Left ventricle myocardium inferior (tissue), 1 donor: ENCODE data around the gene PKM. TPM values are rescaled to one million over a fixed set of nuclear protein-coding genes. Genes with fewer than 3 reads are reported as not detected.

Source experiments
- DNase-seq: peaks from one replicate; pipeline ENCODE4 v3.0.0-alpha.2; 2020
- H3K27ac ChIP-seq: fragments of 200-600 bp; replicated peaks from 2 replicates; pipeline ENCODE4 v1.8.0; 2021
- H3K27me3 ChIP-seq: fragments of 200-600 bp; 2 replicates; pipeline ENCODE4 v1.8.0; 2021; ENCODE audit warnings: low read depth
- H3K36me3 ChIP-seq: fragments of 200-600 bp; 2 replicates; pipeline ENCODE4 v1.8.0; 2021
- H3K4me1 ChIP-seq: fragments of 200-600 bp; 2 replicates; pipeline ENCODE4 v1.8.0; 2021
- H3K4me3 ChIP-seq: fragments of 200-600 bp; 2 replicates; pipeline ENCODE4 v1.8.0; 2021; ENCODE audit warnings: mild to moderate bottlenecking, moderate library complexity
- H3K9me3 ChIP-seq: fragments of 200-600 bp; replicated peaks from 2 replicates; pipeline ENCODE4 v1.8.0; 2021
- intact Hi-C: fragments of 100-400 bp; cut with micrococcal nuclease; formaldehyde crosslinking; loops from one replicate; pipeline ENCODE4 v1.11.0; 2022
- total RNA-seq: library from RNA; stranded (reverse); fragmentation: NEBNext Ultra II Directional; extraction: Animal tissue kit (Norgen Biotek cat#: 25700); gene quantifications from one replicate; pipeline ENCODE4 v1.2.1, GENCODE V29; 2021
- TF ChIP-seq, protein P1 (sequence below): fragments of 200-600 bp; IDR thresholded peaks from 2 replicates; pipeline ENCODE4 v1.8.0; 2021; ENCODE audit warnings: antibody characterized with exemption, mild to moderate bottlenecking, borderline replicate concordance
- donor health status: DM: no; HTN: yes; CAD: no; lungs with severe emphysema.

The PKM gene
- total RNA-seq, 1 donor from 2014 or later = 1,009 TPM

DNA sequence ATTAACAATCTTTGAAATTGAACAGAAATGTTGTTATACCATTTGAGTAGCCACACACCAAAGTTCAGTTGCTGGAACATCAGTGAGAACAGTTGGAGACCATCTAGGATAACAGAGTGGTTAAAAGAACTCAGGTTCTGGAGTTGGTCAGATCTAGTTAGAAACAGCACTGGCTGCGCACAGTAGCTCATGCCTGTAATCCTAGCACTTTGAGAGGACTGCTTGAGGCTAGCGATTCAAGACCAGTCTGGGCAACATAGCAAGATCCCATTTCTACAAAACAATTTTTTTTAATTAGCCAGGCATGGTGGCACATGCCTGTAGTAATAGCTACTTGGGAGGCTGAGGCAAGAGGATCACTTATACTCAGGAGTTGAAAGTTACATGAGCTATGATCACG, 7.6 kb upstream of the PKM start:
- no peaks in the 10 kb centered on the region for H3K9me3 ChIP-seq
- peaks cover 36% of the 10 kb centered on the region for H3K36me3 ChIP-seq
- no peak overlapping the region for H3K4me3 ChIP-seq
- DNase-seq = no peak
- H3K27ac ChIP-seq = no peak overlapping the region
- H3K4me1 ChIP-seq = no peaks in the 10 kb centered on the region
- H3K27me3 ChIP-seq = no peaks in the 10 kb centered on the region
- TF ChIP-seq, protein P1, sequence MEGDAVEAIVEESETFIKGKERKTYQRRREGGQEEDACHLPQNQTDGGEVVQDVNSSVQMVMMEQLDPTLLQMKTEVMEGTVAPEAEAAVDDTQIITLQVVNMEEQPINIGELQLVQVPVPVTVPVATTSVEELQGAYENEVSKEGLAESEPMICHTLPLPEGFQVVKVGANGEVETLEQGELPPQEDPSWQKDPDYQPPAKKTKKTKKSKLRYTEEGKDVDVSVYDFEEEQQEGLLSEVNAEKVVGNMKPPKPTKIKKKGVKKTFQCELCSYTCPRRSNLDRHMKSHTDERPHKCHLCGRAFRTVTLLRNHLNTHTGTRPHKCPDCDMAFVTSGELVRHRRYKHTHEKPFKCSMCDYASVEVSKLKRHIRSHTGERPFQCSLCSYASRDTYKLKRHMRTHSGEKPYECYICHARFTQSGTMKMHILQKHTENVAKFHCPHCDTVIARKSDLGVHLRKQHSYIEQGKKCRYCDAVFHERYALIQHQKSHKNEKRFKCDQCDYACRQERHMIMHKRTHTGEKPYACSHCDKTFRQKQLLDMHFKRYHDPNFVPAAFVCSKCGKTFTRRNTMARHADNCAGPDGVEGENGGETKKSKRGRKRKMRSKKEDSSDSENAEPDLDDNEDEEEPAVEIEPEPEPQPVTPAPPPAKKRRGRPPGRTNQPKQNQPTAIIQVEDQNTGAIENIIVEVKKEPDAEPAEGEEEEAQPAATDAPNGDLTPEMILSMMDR = no peak
- intact Hi-C loops = no loop called here

DNA sequence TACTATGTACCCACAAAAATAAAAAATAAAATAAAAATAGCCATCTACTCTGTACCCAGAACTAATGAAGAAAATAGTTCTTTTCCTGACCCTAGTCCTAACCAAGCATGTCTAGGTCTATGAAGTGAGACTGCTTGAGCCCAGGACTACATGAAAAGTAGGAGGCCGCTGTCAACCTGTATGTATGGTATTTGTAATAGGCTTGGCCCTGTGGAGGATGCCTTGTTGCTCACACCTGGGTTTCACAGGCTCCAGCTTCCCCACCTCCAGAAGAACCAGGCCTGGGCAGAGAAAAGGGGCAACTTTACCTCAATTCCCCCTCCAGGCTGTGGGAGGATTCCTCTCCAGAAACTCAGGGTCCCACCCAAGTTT, 6.8 kb upstream of the PKM start:
- Histone ChIP-seq H3K27ac (no peak overlapping the region), H3K9me3 (no peaks in the 10 kb centered on the region), H3K4me3 (no peak overlapping the region), H3K27me3 (no peaks in the 10 kb centered on the region), H3K36me3 (peaks cover 28% of the 10 kb centered on the region), H3K4me1 (no peaks in the 10 kb centered on the region)
- TF ChIP-seq, protein P1 = no peak
- intact Hi-C loops = no loop called here
- DNase-seq = no peak

DNA sequence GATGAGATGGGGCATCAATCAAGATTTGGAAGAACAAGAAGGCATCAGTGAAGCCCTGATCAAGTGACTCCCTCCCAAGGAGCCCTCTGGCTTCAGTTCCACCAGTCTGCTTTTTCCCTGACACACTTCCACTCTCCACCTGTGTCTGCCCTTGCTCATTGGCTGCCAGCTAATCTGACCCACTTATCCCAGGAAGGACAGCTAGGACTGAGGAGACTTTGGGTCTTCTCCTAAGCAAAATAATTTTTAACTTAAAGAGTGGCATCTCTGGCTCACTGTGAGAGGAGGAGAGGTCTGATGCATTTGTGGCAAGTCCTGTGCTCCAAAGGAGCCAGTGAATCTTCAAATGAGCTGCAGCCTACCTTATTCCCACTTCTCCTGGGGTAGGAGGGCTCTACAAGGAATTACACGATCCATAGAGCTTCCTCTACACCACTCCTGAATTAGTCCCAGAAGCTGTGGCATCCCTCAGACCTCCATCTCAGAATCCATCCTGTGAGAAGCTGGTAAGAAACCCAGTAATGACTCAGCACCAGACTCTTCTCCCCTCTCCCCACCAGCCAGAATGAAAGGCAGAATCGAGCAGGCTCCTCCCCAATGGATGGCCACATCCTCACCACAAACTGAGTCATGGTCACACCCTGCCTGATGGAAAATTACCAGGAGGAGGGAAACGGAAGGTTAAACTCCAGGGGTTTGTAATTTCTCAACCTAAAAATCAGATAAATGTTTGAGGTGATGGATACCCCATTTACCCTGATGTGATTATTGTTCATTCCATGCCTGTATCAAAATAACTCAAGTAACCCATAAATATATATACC, 6.3 kb upstream of the PKM start:
- Histone ChIP-seq H3K36me3 (peaks cover 22% of the 10 kb centered on the region), H3K4me1 (peaks cover 6% of the 10 kb centered on the region), H3K27me3 (no peaks in the 10 kb centered on the region), H3K27ac (no peak overlapping the region), H3K4me3 (no peak overlapping the region), H3K9me3 (no peaks in the 10 kb centered on the region)
- no peak for DNase-seq
- TF ChIP-seq, protein P1 = no peak
- intact Hi-C loops = no loop called here

DNA sequence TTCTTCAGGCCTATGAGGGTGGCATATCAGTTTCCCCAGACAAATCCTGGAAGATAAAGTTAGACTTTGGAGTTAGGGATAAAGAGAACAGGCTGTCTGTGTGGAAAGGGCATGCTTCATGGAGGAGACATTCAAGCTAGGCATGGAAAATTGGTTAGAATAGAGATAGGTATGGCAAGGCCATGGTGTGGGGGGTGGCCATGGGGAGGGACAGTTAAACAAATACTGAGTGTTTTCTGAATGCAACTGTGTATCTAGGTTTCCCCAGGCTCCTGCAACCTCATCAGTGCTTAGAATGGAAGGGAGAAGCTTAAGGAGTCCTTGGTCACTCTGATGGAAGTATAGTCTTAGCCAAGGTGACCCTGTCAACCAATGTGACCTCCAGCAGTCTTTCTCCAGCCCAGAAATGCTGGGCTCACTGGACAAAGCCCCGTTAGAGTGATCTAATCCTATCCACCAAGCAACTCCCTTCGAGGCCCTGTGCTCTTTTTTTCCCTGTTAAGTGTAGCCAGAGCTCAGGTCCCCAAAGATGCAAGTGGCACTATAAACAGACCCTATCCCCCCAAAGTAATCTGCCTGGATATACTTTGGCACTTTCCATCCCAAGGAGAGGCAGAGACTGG, 5.5 kb upstream of the PKM start:
- peaks cover 13% of the 10 kb centered on the region for H3K4me1 ChIP-seq
- intact Hi-C loops = no loop called here
- peaks cover 15% of the 10 kb centered on the region for H3K36me3 ChIP-seq
- no peaks in the 10 kb centered on the region for H3K27me3 ChIP-seq
- TF ChIP-seq, protein P1 = no peak
- H3K4me3 ChIP-seq = no peak overlapping the region
- DNase-seq = no peak
- no peaks in the 10 kb centered on the region for H3K9me3 ChIP-seq
- no peak overlapping the region for H3K27ac ChIP-seq

DNA sequence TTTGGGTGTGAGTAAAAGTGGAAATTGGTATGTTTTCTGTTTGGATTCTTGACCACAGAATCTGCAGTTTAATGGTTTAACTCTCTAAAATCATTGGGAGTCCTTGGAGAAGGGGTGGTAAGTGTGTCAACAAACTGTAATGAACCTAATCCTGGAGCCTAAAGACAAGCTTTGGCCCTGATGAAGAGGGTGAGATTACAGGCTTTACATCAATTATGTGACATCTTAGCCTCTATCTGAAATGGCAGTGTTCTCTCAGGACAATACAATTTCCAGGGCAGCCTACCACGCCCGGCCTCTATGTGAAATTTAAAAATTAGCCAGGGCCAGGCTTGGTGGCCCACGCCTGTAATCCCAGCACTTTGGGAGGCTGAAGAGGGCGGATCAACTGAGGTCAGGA, 4.3 kb upstream of the PKM start:
- no peak overlapping the region for H3K27ac ChIP-seq
- peaks cover 3% of the 10 kb centered on the region for H3K36me3 ChIP-seq
- TF ChIP-seq, protein P1 = no peak
- no peaks in the 10 kb centered on the region for H3K9me3 ChIP-seq
- no peaks in the 10 kb centered on the region for H3K27me3 ChIP-seq
- H3K4me1 ChIP-seq = peaks cover 23% of the 10 kb centered on the region
- no peak overlapping the region for H3K4me3 ChIP-seq
- no peak for DNase-seq
- intact Hi-C loops = no loop called here
